Adrenal gland (tissue), 12 donors: ENCODE measurements around the gene MAPK12. TPM values are rescaled to one million over a fixed set of nuclear protein-coding genes. Genes with fewer than 3 reads are reported as not detected.
A peak's percentile ranks its signal among the peaks of the same experiment; 100 is the strongest.

ENCODE experiments used
- DNase-seq, 7 donors: peaks; one replicate each; pipeline ENCODE4 v3.0.0-alpha.2; 2019 to 2020
- H3K27ac ChIP-seq, 5 donors: fragments of 200-600 bp; sonication (generic) in 4 of 5; 1 replicate in 3 of 5; 2 replicates in 2 of 5; pipeline versions ENCODE4 v1.5.1 to v1.8.0; 2016 to 2020; ENCODE audit warnings: mild to moderate bottlenecking in 1 of 5
- H3K27me3 ChIP-seq: fragments of 200-600 bp; 2 replicates; pipeline ENCODE4 v1.8.0; 2021
- H3K36me3 ChIP-seq, 2 donors: fragments of 200-600 bp; replicated peaks in 1 of 2; 1 replicate in 1 of 2; 2 replicates in 1 of 2; pipeline versions ENCODE4 v1.5.1 to v1.8.0; 2018 to 2022
- H3K4me1 ChIP-seq, 2 donors: fragments of 200-600 bp; replicated peaks in 1 of 2; 1 replicate in 1 of 2; 2 replicates in 1 of 2; pipeline versions ENCODE4 v1.5.1 to v1.8.0; 2018 to 2021
- H3K4me3 ChIP-seq, 4 donors: fragments of 200-600 bp; sonication (generic) in 3 of 4; one replicate each; pipeline ENCODE4 v1.5.1; 2016 to 2018
- H3K9me3 ChIP-seq, 3 donors: fragments of 200-600 bp; sonication (generic) in 1 of 3; replicated peaks in 1 of 3; 1 replicate in 2 of 3; 2 replicates in 1 of 3; pipeline versions ENCODE4 v1.5.1 to v1.8.0; 2016 to 2021
- CTCF ChIP-seq, 6 experiments: fragments of 450-650 bp in 4 of 6; fragments of 200-600 bp in 2 of 6; sonication (generic) in 1 of 6; IDR thresholded peaks; 1 replicate in 5 of 6; 2 replicates in 1 of 6; pipeline versions ENCODE4 v1.5.1 to v1.8.0; 2016 to 2021; ENCODE audit warnings: antibody characterized with exemption in 6 of 6, mild to moderate bottlenecking in 2 of 6, moderate library complexity in 1 of 6
- POLR2A ChIP-seq, 2 donors: fragments of 450-650 bp; IDR thresholded peaks; one replicate each; pipeline ENCODE4 v1.6.1; 2017; ENCODE audit warnings: antibody characterized with exemption in 2 of 2, mild to moderate bottlenecking in 2 of 2, moderate library complexity in 1 of 2
- WGBS, 4 donors: extraction: QIAGEN DNeasy Blood & Tissue Kit in 2 of 4; methylation state at CpG; one replicate each; pipeline versions ENCODE4 v1.1.5 to v1.1.7; 2013 to 2017; 5-methylcytosine and 5-hydroxymethylcytosine counted together
- intact Hi-C, 2 donors: fragments of 100-400 bp; cut with DNase I; formaldehyde crosslinking; loops; one replicate each; pipeline versions ENCODE4 v1.14.1 to v1.15.0; 2022 to 2023
- polyA plus RNA-seq, 3 donors: library from polyadenylated mRNA; stranded (reverse); fragments of 200-250 nt in 2 of 3; fragments of 350-450 nt in 1 of 3; fragmentation: Illumina TruSeq in 1 of 3; extraction: RNeasy Lipid Tissue Mini Kit (QIAGEN cat#74804) in 1 of 3; gene quantifications; one replicate each; pipeline ENCODE4 v1.2.3, GENCODE V29; 2013 to 2014
- total RNA-seq, 9 donors: library from RNA; depleted of rRNA in 4 of 9; stranded (reverse); fragments of >200 nt in 4 of 9; fragments of 120-200 nt in 1 of 9; fragmentation: NEBNext Ultra II Directional in 1 of 9; extraction: Animal tissue kit (Norgen Biotek cat#: 25700) in 1 of 9; gene quantifications; one replicate each; pipeline versions ENCODE4 v1.1.0 to v1.2.4, GENCODE V29; 2013 to 2023
- donor health status: healthy with polysubstance abuse.
- donor health status: Bipolar disorder and iron deficiency.
- donor health status: DM: yes; HTN: yes; CAD: no.
- donor health status: DM: no; HTN: no; CAD: no.
- donor health status: DM: no; HTN: no; CAD: no.
- donor health status: DM: yes; HTN: yes; CAD: no.

The MAPK12 gene
- total and polyA plus RNA-seq, 12 donors: 1.7 to 17.1 (median 5.4) TPM

DNA sequence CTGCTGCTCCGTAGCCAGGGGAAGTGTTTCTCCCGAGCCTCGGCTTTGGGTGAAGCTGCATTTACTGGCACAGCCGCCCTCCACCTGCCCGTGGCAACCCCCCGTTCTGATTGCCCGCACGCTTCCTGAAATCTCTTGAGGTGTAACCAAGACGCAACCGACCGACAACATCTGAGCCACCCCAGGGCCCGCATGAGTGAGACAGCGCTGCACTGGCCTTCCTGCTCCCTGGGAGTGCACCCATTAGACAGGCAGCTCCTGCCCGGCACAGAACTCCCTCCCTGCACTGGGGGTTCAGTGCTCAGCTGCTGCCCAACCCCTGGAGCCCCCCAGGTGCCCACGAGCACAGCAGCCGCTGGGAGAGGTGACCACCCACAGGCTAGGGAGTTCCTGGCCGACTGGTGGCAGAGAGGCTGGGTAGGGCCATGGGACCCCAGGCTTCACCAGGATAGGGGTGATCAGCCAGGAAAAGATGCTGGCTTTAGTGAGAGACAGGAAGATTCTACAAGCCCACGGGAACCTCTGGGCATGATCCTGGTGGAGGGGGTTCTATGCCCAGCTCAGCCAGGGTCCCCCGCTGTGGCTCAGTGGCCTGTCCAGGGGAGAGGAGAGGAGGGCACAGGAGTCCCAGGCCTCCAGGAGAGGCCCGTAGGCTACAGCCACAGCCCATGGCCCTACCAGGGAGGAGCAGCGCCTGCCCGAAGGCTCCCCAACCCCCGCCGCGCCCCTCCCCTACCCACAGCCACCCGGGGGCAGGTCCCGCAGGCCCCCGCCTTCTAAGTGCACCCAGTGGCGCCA lies 31.4 kb upstream of the MAPK12 start:
- peaks cover 39 to 48% of the 10 kb centered on the region in 2 donors for H3K4me1 ChIP-seq
- H3K36me3 ChIP-seq: peaks cover 0 to 28% of the 10 kb centered on the region in 2 donors
- no peaks in the 10 kb centered on the region for H3K27me3 ChIP-seq
- 50 to 83% (median 56%) methylated on average over 10 to 29 of the region's 29 CpGs for WGBS, 4 donors
- peak overlapping the region in 4 of 5 donors; percentile 37 to 91 (median 59) for H3K27ac ChIP-seq
- intact Hi-C loops: no loop called here
- peak overlapping the region in 1 of 4 donors; percentile 19 for H3K4me3 ChIP-seq
- TF ChIP-seq CTCF (IDR thresholded peaks at IDR 0.05): no peak
- no peak for TF ChIP-seq POLR2A (IDR thresholded peaks at IDR 0.05)
- H3K9me3 ChIP-seq: no peaks in the 10 kb centered on the region
- DNase-seq: no peak

GRCh38 chr22:50289942-50290630 lies 28.6 kb upstream of the MAPK12 start:
- Histone ChIP-seq H3K9me3 (no peaks in the 10 kb centered on the region), H3K27ac (no peak overlapping the region), H3K4me3 (no peak overlapping the region), H3K27me3 (no peaks in the 10 kb centered on the region), H3K4me1 (peaks cover 20 to 27% of the 10 kb centered on the region in 2 donors), H3K36me3 (peaks cover 0 to 51% of the 10 kb centered on the region in 2 donors)
- intact Hi-C loops: no loop called here
- 90 to 94% (median 92%) methylated on average over 21 to 37 of the region's 37 CpGs for WGBS, 4 donors
- TF ChIP-seq POLR2A (IDR thresholded peaks at IDR 0.05) (no peak), CTCF (IDR thresholded peaks at IDR 0.05) (no peak)
- DNase-seq: no peak

GRCh38 chr22:50289151-50289941 lies 27.9 kb upstream of the MAPK12 start:
- no peaks in the 10 kb centered on the region for H3K27me3 ChIP-seq
- intact Hi-C loops: no loop called here
- H3K27ac ChIP-seq: no peak overlapping the region
- H3K36me3 ChIP-seq: peaks cover 0 to 57% of the 10 kb centered on the region in 2 donors
- H3K9me3 ChIP-seq: no peaks in the 10 kb centered on the region
- TF ChIP-seq CTCF (IDR thresholded peaks at IDR 0.05): no peak
- WGBS, 4 donors: 79 to 92% (median 83%) methylated on average over 26 to 57 of the region's 57 CpGs
- peaks cover 20 to 21% of the 10 kb centered on the region in 2 donors for H3K4me1 ChIP-seq
- H3K4me3 ChIP-seq: no peak overlapping the region
- DNase-seq: no peak

DNA sequence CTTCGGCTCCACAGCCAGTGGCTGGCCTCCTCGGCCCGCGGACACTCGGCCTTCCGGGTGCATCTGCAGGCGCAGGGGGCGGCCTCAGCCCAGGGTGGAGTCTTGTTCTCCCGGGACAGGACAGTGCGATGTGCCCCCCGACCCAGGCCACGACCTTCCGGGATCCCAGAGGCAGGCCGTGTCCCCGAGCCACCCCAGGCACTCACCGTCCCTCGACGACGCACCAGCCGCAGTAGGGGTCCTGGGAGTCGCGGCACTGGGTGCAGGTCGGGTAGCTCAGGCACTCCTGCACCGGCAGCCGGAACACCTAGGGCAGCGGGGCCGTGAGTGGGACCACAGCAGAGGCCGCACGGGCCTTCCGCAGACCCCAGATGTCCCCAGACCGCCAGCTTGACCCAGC lies 26.2 kb upstream of the MAPK12 start:
- Histone ChIP-seq H3K27ac (no peak overlapping the region), H3K4me1 (peaks cover 6 to 8% of the 10 kb centered on the region in 2 donors), H3K36me3 (peaks cover 0 to 72% of the 10 kb centered on the region in 2 donors), H3K27me3 (no peaks in the 10 kb centered on the region), H3K4me3 (no peak overlapping the region), H3K9me3 (no peaks in the 10 kb centered on the region)
- WGBS, 4 donors: 94 to 95% methylated on average over 31 of the region's 31 CpGs; no CpG with 5 or more reads in 2 of the 4 donors
- intact Hi-C loops: no loop called here
- DNase-seq: no peak
- TF ChIP-seq POLR2A (IDR thresholded peaks at IDR 0.05) (no peak), CTCF (IDR thresholded peaks at IDR 0.05) (no peak)
